GM12872 (cell line): Measurements from ENCODE around the gene PRCD.

Experiments
- CTCF ChIP-seq: IDR thresholded peaks from 3 replicates; pipeline ENCODE4 v1.5.1; 2011; ENCODE audit warnings: low read depth, mild to moderate bottlenecking, low read length, moderate library complexity; ENCODE audit not compliant: insufficient read depth

The PRCD gene

GRCh38 chr17:76561799-76562268, 22.0 kb downstream of the PRCD start:
- no peak for TF ChIP-seq CTCF

GRCh38 chr17:76562734-76563148, 22.9 kb downstream of the PRCD start:
- TF ChIP-seq CTCF: no peak

- TF ChIP-seq CTCF: no peak
These were observed 26.1 kb downstream of the PRCD start for GRCh38 chr17:76565728-76566612.

GRCh38 chr17:76566613-76566943, 26.7 kb downstream of the PRCD start:
- no peak for TF ChIP-seq CTCF

GRCh38 chr17:76566988-76567431, 27.2 kb downstream of the PRCD start:
- no peak for TF ChIP-seq CTCF

GRCh38 chr17:76567634-76568432, 28.0 kb downstream of the PRCD start:
- TF ChIP-seq CTCF: no peak

- TF ChIP-seq CTCF: no peak
These were observed 29.0 kb downstream of the PRCD start for GRCh38 chr17:76568811-76569221.
